ENCODE data around the gene MYCT1.

MYCT1 gene, protein sequence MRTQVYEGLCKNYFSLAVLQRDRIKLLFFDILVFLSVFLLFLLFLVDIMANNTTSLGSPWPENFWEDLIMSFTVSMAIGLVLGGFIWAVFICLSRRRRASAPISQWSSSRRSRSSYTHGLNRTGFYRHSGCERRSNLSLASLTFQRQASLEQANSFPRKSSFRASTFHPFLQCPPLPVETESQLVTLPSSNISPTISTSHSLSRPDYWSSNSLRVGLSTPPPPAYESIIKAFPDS

GRCh38 chr6:152697634-152698033 lies at the start of gene MYCT1:
Gene MYCT1, plus strand, starts transcription at chr6:152697897. Its CDS starts 6 bp downstream, at chr6:152697903.
- Histone ChIP-seq H3K4me1 (ENCODE audit: control insufficient read depth in 5 of 5, insufficient read depth in 5 of 5, low read length in 5 of 5) (peaks cover 0 to 14% (median 0%) of the 10 kb centered on the region in 5 donors), H3K9ac (ENCODE audit: low read length in 5 of 5) (peak within 1 kb of the TSS in 1 of 5 donors; percentile 45), H3K27ac (ENCODE audit: low read depth, low read length) (peak within 1 kb of the TSS; percentile 78), H3K36me3 (ENCODE audit: control insufficient read depth in 5 of 5, insufficient read depth in 5 of 5, low read length in 5 of 5) (no peaks in the 10 kb centered on the region), H3K4me3 (ENCODE audit: low read depth in 1 of 5, low read length in 5 of 5) (peak within 1 kb of the TSS in 4 of 5 donors; percentile 9 to 58 (median 53)), H3K27me3 (ENCODE audit: control insufficient read depth in 5 of 5, insufficient read depth in 4 of 5, low read length in 5 of 5) (no peaks in the 10 kb centered on the region), H3K9me3 (ENCODE audit: control insufficient read depth in 5 of 5, low read length in 5 of 5) (no peaks in the 10 kb centered on the region)

DNA sequence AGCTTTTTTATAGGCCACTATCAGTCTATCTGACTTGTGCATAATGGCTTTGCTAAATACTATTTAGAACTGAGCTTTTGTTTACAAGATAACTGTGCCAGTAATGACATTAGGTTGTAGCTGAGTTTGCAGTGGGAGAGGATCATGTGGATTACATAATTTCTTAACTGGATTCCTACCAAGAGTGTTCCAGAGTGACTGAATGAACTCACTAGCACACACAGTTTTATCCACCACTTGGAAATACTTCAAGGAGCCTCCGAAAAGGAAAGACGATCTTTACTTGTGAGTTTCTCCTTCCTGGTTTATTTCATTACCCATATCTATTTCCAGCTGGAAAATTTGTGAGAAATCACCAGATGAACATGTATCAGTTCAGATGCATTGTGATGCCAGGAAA lies 49.6 kb upstream of the MYCT1 start:
- Histone ChIP-seq H3K27ac (ENCODE audit: low read depth, low read length) (peak overlapping the region; percentile 17), H3K9ac (ENCODE audit: low read length in 5 of 5) (no peak overlapping the region)

DNA sequence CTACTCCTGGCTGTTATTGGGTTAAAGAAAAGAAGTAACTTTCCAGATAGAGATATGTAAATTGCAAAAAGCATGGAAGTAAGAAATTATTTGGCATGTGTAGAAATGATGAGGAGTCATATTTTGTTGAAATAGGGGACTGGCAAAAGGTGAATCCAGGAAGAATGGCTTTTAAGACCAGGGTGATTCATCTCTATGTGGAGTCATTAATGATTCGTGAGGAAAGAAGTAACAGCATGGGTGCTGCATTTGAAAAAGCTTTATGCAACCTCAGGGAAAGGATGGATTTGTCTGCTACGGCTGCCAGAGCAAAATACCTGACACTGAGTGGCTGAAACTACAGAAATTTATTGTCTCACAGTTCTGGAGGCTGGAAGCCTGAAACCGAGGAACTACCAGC lies 45.7 kb upstream of the MYCT1 start:
- H3K9me3 ChIP-seq (ENCODE audit: control insufficient read depth in 5 of 5, low read length in 5 of 5), result no peaks in the 10 kb centered on the region
- no peaks in the 10 kb centered on the region for H3K36me3 ChIP-seq (ENCODE audit: control insufficient read depth in 5 of 5, insufficient read depth in 5 of 5, low read length in 5 of 5)
- no peaks in the 10 kb centered on the region for H3K27me3 ChIP-seq (ENCODE audit: control insufficient read depth in 5 of 5, insufficient read depth in 4 of 5, low read length in 5 of 5)
- H3K4me1 ChIP-seq (ENCODE audit: control insufficient read depth in 5 of 5, insufficient read depth in 5 of 5, low read length in 5 of 5), result peaks cover 0 to 11% (median 2%) of the 10 kb centered on the region in 5 donors
- no peak overlapping the region for H3K27ac ChIP-seq (ENCODE audit: low read depth, low read length)
- H3K4me3 ChIP-seq (ENCODE audit: low read depth in 1 of 5, low read length in 5 of 5), result no peak overlapping the region
- no peak overlapping the region for H3K9ac ChIP-seq (ENCODE audit: low read length in 5 of 5)

More for the DNA sequence above, 49.6 kb upstream of the MYCT1 start:
- H3K4me3 ChIP-seq (ENCODE audit: low read depth in 1 of 5, low read length in 5 of 5), result peak overlapping the region in 1 of 5 donors; percentile 11
- H3K4me1 ChIP-seq (ENCODE audit: control insufficient read depth in 5 of 5, insufficient read depth in 5 of 5, low read length in 5 of 5), result peaks cover 0 to 11% (median 2%) of the 10 kb centered on the region in 5 donors
- no peaks in the 10 kb centered on the region for H3K27me3 ChIP-seq (ENCODE audit: control insufficient read depth in 5 of 5, insufficient read depth in 4 of 5, low read length in 5 of 5)
- no peaks in the 10 kb centered on the region for H3K36me3 ChIP-seq (ENCODE audit: control insufficient read depth in 5 of 5, insufficient read depth in 5 of 5, low read length in 5 of 5)
- H3K9me3 ChIP-seq (ENCODE audit: control insufficient read depth in 5 of 5, low read length in 5 of 5), result no peaks in the 10 kb centered on the region

GRCh38 chr6:152661776-152662175 lies 35.9 kb upstream of the MYCT1 start:
- Histone ChIP-seq H3K27ac (ENCODE audit: low read depth, low read length) (no peak overlapping the region), H3K36me3 (ENCODE audit: control insufficient read depth in 5 of 5, insufficient read depth in 5 of 5, low read length in 5 of 5) (no peaks in the 10 kb centered on the region), H3K4me3 (ENCODE audit: low read depth in 1 of 5, low read length in 5 of 5) (no peak overlapping the region), H3K4me1 (ENCODE audit: control insufficient read depth in 5 of 5, insufficient read depth in 5 of 5, low read length in 5 of 5) (no peaks in the 10 kb centered on the region), H3K9ac (ENCODE audit: low read length in 5 of 5) (no peak overlapping the region), H3K9me3 (ENCODE audit: control insufficient read depth in 5 of 5, low read length in 5 of 5) (no peaks in the 10 kb centered on the region), H3K27me3 (ENCODE audit: control insufficient read depth in 5 of 5, insufficient read depth in 4 of 5, low read length in 5 of 5) (no peaks in the 10 kb centered on the region)

DNA sequence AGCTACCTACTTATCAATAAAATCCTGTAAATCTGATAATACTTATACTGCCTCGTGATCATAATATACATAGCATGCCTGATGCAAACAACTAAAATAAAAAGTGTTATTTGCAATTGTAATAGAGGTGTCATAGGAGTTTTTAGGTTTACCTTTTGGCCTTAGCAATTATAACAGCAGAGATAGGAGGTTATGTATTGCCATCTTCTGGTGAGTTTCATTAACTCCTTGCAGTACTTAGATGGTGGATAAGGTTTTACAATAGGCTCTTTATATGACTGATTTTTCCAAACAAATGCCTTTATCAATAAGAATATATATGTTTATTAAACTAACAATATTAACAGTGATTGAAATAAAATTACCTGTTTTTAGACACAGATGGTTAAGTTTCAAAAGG lies 27.8 kb upstream of the MYCT1 start:
- no peaks in the 10 kb centered on the region for H3K36me3 ChIP-seq (ENCODE audit: control insufficient read depth in 5 of 5, insufficient read depth in 5 of 5, low read length in 5 of 5)
- no peak overlapping the region for H3K9ac ChIP-seq (ENCODE audit: low read length in 5 of 5)
- no peaks in the 10 kb centered on the region for H3K9me3 ChIP-seq (ENCODE audit: control insufficient read depth in 5 of 5, low read length in 5 of 5)
- peaks cover 0 to 3% (median 0%) of the 10 kb centered on the region in 5 donors for H3K4me1 ChIP-seq (ENCODE audit: control insufficient read depth in 5 of 5, insufficient read depth in 5 of 5, low read length in 5 of 5)
- no peak overlapping the region for H3K4me3 ChIP-seq (ENCODE audit: low read depth in 1 of 5, low read length in 5 of 5)
- no peak overlapping the region for H3K27ac ChIP-seq (ENCODE audit: low read depth, low read length)
- H3K27me3 ChIP-seq (ENCODE audit: control insufficient read depth in 5 of 5, insufficient read depth in 4 of 5, low read length in 5 of 5), result no peaks in the 10 kb centered on the region

DNA sequence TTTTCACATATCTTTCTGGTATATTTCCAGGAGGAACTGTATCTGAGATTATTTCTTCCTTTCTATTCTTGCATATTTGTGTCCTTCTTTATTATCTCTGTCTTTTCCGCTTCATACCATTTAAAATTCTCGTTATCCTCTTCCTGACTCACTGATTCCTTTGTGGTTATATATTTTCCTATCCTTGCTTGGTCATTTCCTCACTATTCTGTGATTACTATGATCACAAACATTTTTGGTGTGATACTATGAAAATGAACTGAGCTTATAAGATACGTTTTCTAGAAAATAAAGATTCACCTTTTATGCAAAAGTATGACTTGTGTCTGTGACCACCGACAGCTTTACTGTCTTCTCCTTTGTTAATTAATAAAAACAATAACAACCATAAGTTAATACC lies 26.5 kb upstream of the MYCT1 start:
- Histone ChIP-seq H3K27ac (ENCODE audit: low read depth, low read length) (no peak overlapping the region), H3K4me3 (ENCODE audit: low read depth in 1 of 5, low read length in 5 of 5) (no peak overlapping the region), H3K36me3 (ENCODE audit: control insufficient read depth in 5 of 5, insufficient read depth in 5 of 5, low read length in 5 of 5) (no peaks in the 10 kb centered on the region), H3K4me1 (ENCODE audit: control insufficient read depth in 5 of 5, insufficient read depth in 5 of 5, low read length in 5 of 5) (peaks cover 0 to 3% (median 0%) of the 10 kb centered on the region in 5 donors), H3K27me3 (ENCODE audit: control insufficient read depth in 5 of 5, insufficient read depth in 4 of 5, low read length in 5 of 5) (no peaks in the 10 kb centered on the region), H3K9me3 (ENCODE audit: control insufficient read depth in 5 of 5, low read length in 5 of 5) (no peaks in the 10 kb centered on the region), H3K9ac (ENCODE audit: low read length in 5 of 5) (no peak overlapping the region)

- H3K9ac ChIP-seq (ENCODE audit: low read length in 5 of 5), result no peak overlapping the region
Observed at GRCh38 chr6:152673236-152673635, 24.5 kb upstream of the MYCT1 start.

GRCh38 chr6:152680151-152680550 lies 17.5 kb upstream of the MYCT1 start:
- no peaks in the 10 kb centered on the region for H3K36me3 ChIP-seq (ENCODE audit: control insufficient read depth in 5 of 5, insufficient read depth in 5 of 5, low read length in 5 of 5)
- peaks cover 0 to 3% (median 0%) of the 10 kb centered on the region in 5 donors for H3K4me1 ChIP-seq (ENCODE audit: control insufficient read depth in 5 of 5, insufficient read depth in 5 of 5, low read length in 5 of 5)
- H3K4me3 ChIP-seq (ENCODE audit: low read depth in 1 of 5, low read length in 5 of 5), result no peak overlapping the region
- no peak overlapping the region for H3K9ac ChIP-seq (ENCODE audit: low read length in 5 of 5)
- no peaks in the 10 kb centered on the region for H3K27me3 ChIP-seq (ENCODE audit: control insufficient read depth in 5 of 5, insufficient read depth in 4 of 5, low read length in 5 of 5)
- no peaks in the 10 kb centered on the region for H3K9me3 ChIP-seq (ENCODE audit: control insufficient read depth in 5 of 5, low read length in 5 of 5)
- no peak overlapping the region for H3K27ac ChIP-seq (ENCODE audit: low read depth, low read length)

More at GRCh38 chr6:152673236-152673635, 24.5 kb upstream of the MYCT1 start:
- Histone ChIP-seq H3K27me3 (ENCODE audit: control insufficient read depth in 5 of 5, insufficient read depth in 4 of 5, low read length in 5 of 5) (no peaks in the 10 kb centered on the region), H3K4me1 (ENCODE audit: control insufficient read depth in 5 of 5, insufficient read depth in 5 of 5, low read length in 5 of 5) (peaks cover 0 to 3% (median 0%) of the 10 kb centered on the region in 5 donors), H3K27ac (ENCODE audit: low read depth, low read length) (no peak overlapping the region), H3K4me3 (ENCODE audit: low read depth in 1 of 5, low read length in 5 of 5) (no peak overlapping the region), H3K36me3 (ENCODE audit: control insufficient read depth in 5 of 5, insufficient read depth in 5 of 5, low read length in 5 of 5) (no peaks in the 10 kb centered on the region), H3K9me3 (ENCODE audit: control insufficient read depth in 5 of 5, low read length in 5 of 5) (no peaks in the 10 kb centered on the region)

DNA sequence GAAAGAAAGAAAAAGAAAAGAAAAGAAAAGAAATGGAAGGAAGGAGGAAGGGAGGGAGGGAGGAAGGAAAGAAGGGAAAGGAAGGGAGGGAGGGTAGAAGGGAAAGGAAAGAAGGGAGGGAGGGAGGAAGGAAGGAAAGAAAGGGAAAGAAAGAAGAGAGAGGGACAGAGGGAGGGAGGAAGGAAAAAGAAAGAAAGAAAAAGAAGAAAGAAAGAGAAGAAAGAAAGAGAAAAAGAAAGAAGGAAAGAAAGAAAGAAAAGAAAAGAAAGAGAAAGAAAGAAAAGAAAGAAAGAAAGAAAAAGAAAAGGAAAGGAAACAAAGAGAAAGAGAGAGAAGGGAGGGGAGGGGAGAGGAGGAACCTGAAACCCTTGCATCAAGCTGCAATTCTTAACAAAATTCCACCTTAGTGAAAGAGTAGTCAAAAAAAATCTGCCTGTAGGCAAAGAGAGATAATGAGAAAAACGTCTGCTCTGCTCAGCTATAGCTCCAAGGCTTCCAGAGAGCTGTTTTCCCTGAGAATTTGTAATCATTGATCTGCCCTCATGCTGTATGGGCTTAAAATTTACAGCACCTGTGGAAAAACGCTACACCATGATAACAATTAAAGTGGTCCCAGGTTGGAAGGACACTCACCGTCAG lies 16.7 kb upstream of the MYCT1 start:
- H3K27me3 ChIP-seq (ENCODE audit: control insufficient read depth in 5 of 5, insufficient read depth in 4 of 5, low read length in 5 of 5), result no peaks in the 10 kb centered on the region
- H3K4me1 ChIP-seq (ENCODE audit: control insufficient read depth in 5 of 5, insufficient read depth in 5 of 5, low read length in 5 of 5), result peaks cover 0 to 3% (median 0%) of the 10 kb centered on the region in 5 donors
- H3K9me3 ChIP-seq (ENCODE audit: control insufficient read depth in 5 of 5, low read length in 5 of 5), result no peaks in the 10 kb centered on the region
- H3K36me3 ChIP-seq (ENCODE audit: control insufficient read depth in 5 of 5, insufficient read depth in 5 of 5, low read length in 5 of 5), result no peaks in the 10 kb centered on the region
- H3K27ac ChIP-seq (ENCODE audit: low read depth, low read length), result no peak overlapping the region
- H3K4me3 ChIP-seq (ENCODE audit: low read depth in 1 of 5, low read length in 5 of 5), result no peak overlapping the region
- no peak overlapping the region for H3K9ac ChIP-seq (ENCODE audit: low read length in 5 of 5)

GRCh38 chr6:152682141-152682540 lies 15.6 kb upstream of the MYCT1 start:
- Histone ChIP-seq H3K4me1 (ENCODE audit: control insufficient read depth in 5 of 5, insufficient read depth in 5 of 5, low read length in 5 of 5) (peaks cover 0 to 3% (median 0%) of the 10 kb centered on the region in 5 donors), H3K9ac (ENCODE audit: low read length in 5 of 5) (no peak overlapping the region), H3K9me3 (ENCODE audit: control insufficient read depth in 5 of 5, low read length in 5 of 5) (no peaks in the 10 kb centered on the region), H3K36me3 (ENCODE audit: control insufficient read depth in 5 of 5, insufficient read depth in 5 of 5, low read length in 5 of 5) (no peaks in the 10 kb centered on the region), H3K4me3 (ENCODE audit: low read depth in 1 of 5, low read length in 5 of 5) (no peak overlapping the region), H3K27me3 (ENCODE audit: control insufficient read depth in 5 of 5, insufficient read depth in 4 of 5, low read length in 5 of 5) (no peaks in the 10 kb centered on the region), H3K27ac (ENCODE audit: low read depth, low read length) (no peak overlapping the region)

Data from subcutaneous abdominal adipose tissue (tissue), 5 donors.